ENCODE measurements around the gene AKT2. TPM values are rescaled to one million over a fixed set of nuclear protein-coding genes. Genes with fewer than 3 reads are reported as not detected.
A peak's percentile ranks its signal among the peaks of the same experiment; 100 is the strongest.

Gene AKT2
- total and polyA plus RNA-seq, 7 experiments from 2014 or later: 22.5 to 220 (median 183) TPM

DNA sequence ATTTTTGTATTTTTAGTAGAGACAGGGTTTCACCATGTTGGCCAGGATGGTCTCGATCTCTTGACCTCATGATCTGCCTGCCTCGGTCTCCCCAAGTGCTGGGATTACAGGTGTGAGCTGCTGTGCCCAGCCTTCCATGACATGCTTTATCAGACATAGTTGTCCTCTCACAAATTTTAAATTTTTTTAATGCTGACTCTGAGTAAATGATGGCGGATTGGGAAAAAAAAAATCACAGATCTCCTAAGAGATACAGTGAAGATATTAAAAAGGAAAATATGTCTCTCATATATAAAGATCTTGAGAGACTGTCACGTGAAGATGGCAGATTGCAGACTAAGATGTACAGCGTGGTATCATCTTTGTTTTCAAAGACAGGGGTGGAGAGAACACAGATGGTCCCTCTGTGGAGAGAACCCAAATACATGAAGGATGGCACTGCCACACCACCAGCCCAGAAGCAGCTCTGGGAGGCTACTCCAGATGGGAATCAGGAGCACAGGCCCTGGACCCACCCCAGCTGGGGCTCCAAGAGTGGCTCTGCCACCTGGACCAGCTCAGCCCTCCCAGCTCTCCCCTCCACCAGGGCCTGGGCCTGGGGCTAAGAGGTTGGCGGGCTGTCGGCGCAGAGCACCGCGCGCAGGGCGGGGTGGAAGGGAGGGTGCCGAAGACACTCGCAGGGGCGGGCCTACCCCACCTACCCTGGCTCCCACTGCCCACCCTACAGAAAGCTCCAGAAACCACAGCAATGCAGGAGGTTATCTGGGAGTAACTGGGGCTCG lies 38.7 kb downstream of the AKT2 start:
- intact Hi-C loops (cut with micrococcal nuclease): no loop called here
- no peaks in the 10 kb centered on the region for H3K27me3 Mint-ChIP-seq

GRCh38 chr19:40245506-40246128 lies 39.5 kb downstream of the AKT2 start:
- CTCF ChIA-PET: no interaction called here
- POLR2A ChIA-PET: interaction anchor here (0.7 kb wide), 1 partner anchor 1747 kb away, joined by 3 read pairs; no protein-coding TSS in a partner anchor
- no peaks in the 10 kb centered on the region for H3K27me3 Mint-ChIP-seq
- Histone ChIP-seq H3K27me3 (ENCODE audit: control insufficient read depth in 2 of 2, insufficient read depth in 2 of 2, low read length in 2 of 2) (no peaks in the 10 kb centered on the region), H3K9me3 (ENCODE audit: control insufficient read depth in 2 of 3, low read length in 3 of 3) (no peaks in the 10 kb centered on the region), H3K4me1 (ENCODE audit: control insufficient read depth in 2 of 2, insufficient read depth in 2 of 2, low read length in 2 of 2) (no peaks in the 10 kb centered on the region), H3K36me3 (ENCODE audit: control insufficient read depth in 2 of 3, insufficient read depth in 3 of 3, low read length in 3 of 3) (peaks cover 0 to 47% (median 9%) of the 10 kb centered on the region in 3 experiments), H3K4me3 (ENCODE audit: low read length) (no peak overlapping the region), H3K27ac (ENCODE audit: low read depth, low read length) (no peak overlapping the region)
- ATAC-seq (no peak), DNase-seq (peak in 1 of 9 donors; percentile 1)
- no peaks in the 10 kb centered on the region for H3K9me3 Mint-ChIP-seq
- no peak overlapping the region for H3K4me3 Mint-ChIP-seq
- peak overlapping the region in 3 of 9 donors; percentile 28 to 32 (median 29) for H3K27ac Mint-ChIP-seq
- intact Hi-C loops (cut with micrococcal nuclease): no loop called here
- peaks cover 0 to 20% (median 7%) of the 10 kb centered on the region in 5 donors for H3K36me3 Mint-ChIP-seq
- H3K4me1 Mint-ChIP-seq: peaks cover 0 to 25% (median 19%) of the 10 kb centered on the region in 7 donors

More for the DNA sequence above, 38.7 kb downstream of the AKT2 start:
- no peak overlapping the region for H3K27ac ChIP-seq (ENCODE audit: low read depth, low read length)
- peaks cover 0 to 38% (median 9%) of the 10 kb centered on the region in 3 experiments for H3K36me3 ChIP-seq (ENCODE audit: control insufficient read depth in 2 of 3, insufficient read depth in 3 of 3, low read length in 3 of 3)
- H3K4me3 Mint-ChIP-seq: no peak overlapping the region
- H3K9me3 Mint-ChIP-seq: no peaks in the 10 kb centered on the region
- DNase-seq (peak in 1 of 9 donors; percentile 5), ATAC-seq (peak; percentile 36)
- CTCF ChIA-PET: no interaction called here
- H3K4me3 ChIP-seq (ENCODE audit: low read length): no peak overlapping the region
- H3K27me3 ChIP-seq (ENCODE audit: control insufficient read depth in 2 of 2, insufficient read depth in 2 of 2, low read length in 2 of 2): no peaks in the 10 kb centered on the region
- POLR2A ChIA-PET: interaction anchor here (0.8 kb wide), 1 partner anchor 15 kb away, joined by 3 read pairs; no protein-coding TSS in a partner anchor
- peaks cover under 1 to 26% (median 19%) of the 10 kb centered on the region in 7 donors for H3K4me1 Mint-ChIP-seq
- no peaks in the 10 kb centered on the region for H3K9me3 ChIP-seq (ENCODE audit: control insufficient read depth in 2 of 3, low read length in 3 of 3)
- H3K27ac Mint-ChIP-seq: peak overlapping the region in 3 of 9 donors; percentile 10 to 56 (median 47)
- H3K36me3 Mint-ChIP-seq: peaks cover 0 to 18% (median 4%) of the 10 kb centered on the region in 5 donors
- no peaks in the 10 kb centered on the region for H3K4me1 ChIP-seq (ENCODE audit: control insufficient read depth in 2 of 2, insufficient read depth in 2 of 2, low read length in 2 of 2)

GRCh38 chr19:40244579-40245317 lies 40.4 kb downstream of the AKT2 start:
- no peaks in the 10 kb centered on the region for H3K27me3 ChIP-seq (ENCODE audit: control insufficient read depth in 2 of 2, insufficient read depth in 2 of 2, low read length in 2 of 2)
- POLR2A ChIA-PET: no interaction called here
- H3K27ac ChIP-seq (ENCODE audit: low read depth, low read length): no peak overlapping the region
- DNase-seq (peak in 1 of 9 donors; percentile 4), ATAC-seq (no peak)
- peak overlapping the region in 3 of 9 donors; percentile 14 to 29 (median 28) for H3K27ac Mint-ChIP-seq
- H3K9me3 ChIP-seq (ENCODE audit: control insufficient read depth in 2 of 3, low read length in 3 of 3): no peaks in the 10 kb centered on the region
- no peaks in the 10 kb centered on the region for H3K4me1 ChIP-seq (ENCODE audit: control insufficient read depth in 2 of 2, insufficient read depth in 2 of 2, low read length in 2 of 2)
- H3K36me3 ChIP-seq (ENCODE audit: control insufficient read depth in 2 of 3, insufficient read depth in 3 of 3, low read length in 3 of 3): peaks cover 0 to 54% (median 7%) of the 10 kb centered on the region in 3 experiments
- H3K4me3 Mint-ChIP-seq: no peak overlapping the region
- peaks cover 0 to 23% (median 6%) of the 10 kb centered on the region in 5 donors for H3K36me3 Mint-ChIP-seq
- intact Hi-C loops (cut with micrococcal nuclease): no loop called here
- no peak overlapping the region for H3K4me3 ChIP-seq (ENCODE audit: low read length)
- H3K9me3 Mint-ChIP-seq: no peaks in the 10 kb centered on the region
- H3K4me1 Mint-ChIP-seq: peaks cover 0 to 23% (median 16%) of the 10 kb centered on the region in 7 donors
- H3K27me3 Mint-ChIP-seq: no peaks in the 10 kb centered on the region
- CTCF ChIA-PET: no interaction called here

DNA sequence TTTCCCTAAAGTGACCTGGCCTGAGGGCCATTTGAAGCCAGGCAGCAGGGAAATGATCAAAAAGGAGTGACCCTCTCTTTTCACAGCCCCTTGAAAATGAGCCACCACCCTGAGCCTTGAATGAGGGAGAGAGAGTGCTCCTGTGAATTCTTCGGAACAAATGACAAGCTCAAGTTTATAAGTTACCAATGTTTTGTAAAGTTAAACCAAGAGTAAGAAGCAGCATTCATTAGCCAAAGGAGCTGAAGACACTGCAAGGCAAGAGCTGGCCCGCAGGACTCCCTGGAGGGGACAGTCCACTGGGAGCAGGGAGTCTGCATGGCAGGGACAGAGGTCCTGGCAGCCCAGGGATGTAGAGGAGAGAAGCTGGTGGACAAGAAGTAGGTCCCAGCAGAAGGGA lies 42.0 kb downstream of the AKT2 start:
- ATAC-seq: no peak
- peaks cover 0 to 18% (median 9%) of the 10 kb centered on the region in 7 donors for H3K4me1 Mint-ChIP-seq
- peak overlapping the region in 1 of 9 donors; percentile 4 for H3K27ac Mint-ChIP-seq
- H3K4me3 Mint-ChIP-seq: no peak overlapping the region
- Histone ChIP-seq H3K36me3 (ENCODE audit: control insufficient read depth in 2 of 3, insufficient read depth in 3 of 3, low read length in 3 of 3) (peaks cover 0 to 59% (median 4%) of the 10 kb centered on the region in 3 experiments), H3K4me3 (ENCODE audit: low read length) (no peak overlapping the region), H3K27me3 (ENCODE audit: control insufficient read depth in 2 of 2, insufficient read depth in 2 of 2, low read length in 2 of 2) (no peaks in the 10 kb centered on the region), H3K27ac (ENCODE audit: low read depth, low read length) (no peak overlapping the region), H3K9me3 (ENCODE audit: control insufficient read depth in 2 of 3, low read length in 3 of 3) (no peaks in the 10 kb centered on the region), H3K4me1 (ENCODE audit: control insufficient read depth in 2 of 2, insufficient read depth in 2 of 2, low read length in 2 of 2) (no peaks in the 10 kb centered on the region)
- H3K27me3 Mint-ChIP-seq: no peaks in the 10 kb centered on the region
- ChIA-PET CTCF (interaction anchor here (0.6 kb wide), 1 partner anchor 1001 kb away, joined by 3 read pairs; no protein-coding TSS in a partner anchor), POLR2A (interaction anchor here (0.5 kb wide), 1 partner anchor 78 kb away, joined by 3 read pairs; no protein-coding TSS in a partner anchor)
- peak in 1 of 9 donors; percentile 2 for DNase-seq
- intact Hi-C loops (cut with micrococcal nuclease): no loop called here
- H3K9me3 Mint-ChIP-seq: no peaks in the 10 kb centered on the region
- peaks cover 0 to 25% (median 4%) of the 10 kb centered on the region in 5 donors for H3K36me3 Mint-ChIP-seq

- peaks cover 0 to 29% (median 4%) of the 10 kb centered on the region in 5 donors for H3K36me3 Mint-ChIP-seq
These were observed 42.7 kb downstream of the AKT2 start for GRCh38 chr19:40242480-40242879.

GRCh38 chr19:40241809-40242384 lies 43.2 kb downstream of the AKT2 start:
- peaks cover 0 to 64% (median 4%) of the 10 kb centered on the region in 3 experiments for H3K36me3 ChIP-seq (ENCODE audit: control insufficient read depth in 2 of 3, insufficient read depth in 3 of 3, low read length in 3 of 3)

More at GRCh38 chr19:40242480-40242879, 42.7 kb downstream of the AKT2 start:
- Mint-ChIP-seq H3K27ac (no peak overlapping the region), H3K4me3 (no peak overlapping the region), H3K27me3 (no peaks in the 10 kb centered on the region), H3K9me3 (no peaks in the 10 kb centered on the region), H3K4me1 (peaks cover 0 to 17% (median 5%) of the 10 kb centered on the region in 7 donors)
- ATAC-seq: no peak
- intact Hi-C loops (cut with micrococcal nuclease): no loop called here
- DNase-seq: peak in 1 of 9 donors; percentile 6
- no peak overlapping the region for H3K4me3 ChIP-seq (ENCODE audit: low read length)
- no peaks in the 10 kb centered on the region for H3K27me3 ChIP-seq (ENCODE audit: control insufficient read depth in 2 of 2, insufficient read depth in 2 of 2, low read length in 2 of 2)
- peaks cover 0 to 62% (median 4%) of the 10 kb centered on the region in 3 experiments for H3K36me3 ChIP-seq (ENCODE audit: control insufficient read depth in 2 of 3, insufficient read depth in 3 of 3, low read length in 3 of 3)
- H3K4me1 ChIP-seq (ENCODE audit: control insufficient read depth in 2 of 2, insufficient read depth in 2 of 2, low read length in 2 of 2): no peaks in the 10 kb centered on the region
- no peaks in the 10 kb centered on the region for H3K9me3 ChIP-seq (ENCODE audit: control insufficient read depth in 2 of 3, low read length in 3 of 3)
- CTCF ChIA-PET: no interaction called here
- no peak overlapping the region for H3K27ac ChIP-seq (ENCODE audit: low read depth, low read length)
- POLR2A ChIA-PET: no interaction called here

More at GRCh38 chr19:40241809-40242384, 43.2 kb downstream of the AKT2 start:
- Histone ChIP-seq H3K9me3 (ENCODE audit: control insufficient read depth in 2 of 3, low read length in 3 of 3) (no peaks in the 10 kb centered on the region), H3K27me3 (ENCODE audit: control insufficient read depth in 2 of 2, insufficient read depth in 2 of 2, low read length in 2 of 2) (no peaks in the 10 kb centered on the region), H3K27ac (ENCODE audit: low read depth, low read length) (no peak overlapping the region), H3K4me1 (ENCODE audit: control insufficient read depth in 2 of 2, insufficient read depth in 2 of 2, low read length in 2 of 2) (no peaks in the 10 kb centered on the region), H3K4me3 (ENCODE audit: low read length) (no peak overlapping the region)
- ATAC-seq (no peak), DNase-seq (peak in 1 of 9 donors; percentile 5)
- peaks cover 0 to 17% (median 5%) of the 10 kb centered on the region in 7 donors for H3K4me1 Mint-ChIP-seq
- POLR2A ChIA-PET: no interaction called here
- H3K4me3 Mint-ChIP-seq: no peak overlapping the region
- H3K27ac Mint-ChIP-seq: no peak overlapping the region
- peaks cover 2 to 32% (median 7%) of the 10 kb centered on the region in 5 donors for H3K36me3 Mint-ChIP-seq
- H3K27me3 Mint-ChIP-seq: no peaks in the 10 kb centered on the region
- CTCF ChIA-PET: no interaction called here
- intact Hi-C loops (cut with micrococcal nuclease): no loop called here
- H3K9me3 Mint-ChIP-seq: no peaks in the 10 kb centered on the region

Data from naive thymus-derived CD4-positive, alpha-beta T cell (primary cell).